ENCODE results near the gene RPL19.

RPL19 gene

DNA sequence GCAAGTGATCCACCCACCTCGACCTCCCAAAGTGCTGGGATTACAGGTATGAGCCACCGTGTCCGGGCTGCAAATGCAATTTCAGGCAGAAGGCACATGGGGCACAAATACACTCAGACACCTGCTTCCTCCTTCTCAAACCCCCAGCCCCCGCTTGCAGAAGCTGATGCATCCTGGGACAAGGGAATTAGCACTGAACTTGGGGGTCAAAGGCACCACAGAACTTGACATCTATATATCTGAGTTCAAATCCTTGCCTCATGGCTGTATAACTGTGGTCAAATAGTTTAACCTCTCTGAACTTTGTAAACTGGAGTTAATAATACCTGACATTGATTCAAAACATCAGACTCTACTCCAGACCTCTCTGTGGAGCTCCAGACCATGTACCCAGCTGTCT is 30.0 kb upstream of the RPL19 start:
- no peak for DNase-seq
- intact Hi-C loops (cut with DNase I): no loop called here

DNA sequence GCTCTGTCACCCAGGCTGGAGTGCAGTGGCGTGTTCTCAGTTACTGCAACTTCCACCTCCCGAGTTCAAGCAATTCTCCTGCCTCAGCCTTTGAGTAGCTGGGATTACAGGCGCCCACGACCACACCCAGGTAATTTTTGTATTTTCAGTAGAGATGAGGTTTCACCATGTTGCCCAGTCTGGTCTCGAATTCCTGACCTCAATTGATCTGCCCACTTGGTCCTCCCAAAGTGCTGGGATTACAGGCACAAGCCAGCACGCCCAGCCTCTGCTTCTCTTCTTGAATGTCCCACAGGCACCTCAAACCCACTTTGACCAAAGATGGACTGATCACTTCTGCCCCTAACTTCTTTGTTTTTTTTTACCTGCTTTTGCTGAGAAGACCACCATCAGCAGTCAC is 29.5 kb upstream of the RPL19 start:
- intact Hi-C loops (cut with DNase I): no loop called here
- DNase-seq: no peak

DNA sequence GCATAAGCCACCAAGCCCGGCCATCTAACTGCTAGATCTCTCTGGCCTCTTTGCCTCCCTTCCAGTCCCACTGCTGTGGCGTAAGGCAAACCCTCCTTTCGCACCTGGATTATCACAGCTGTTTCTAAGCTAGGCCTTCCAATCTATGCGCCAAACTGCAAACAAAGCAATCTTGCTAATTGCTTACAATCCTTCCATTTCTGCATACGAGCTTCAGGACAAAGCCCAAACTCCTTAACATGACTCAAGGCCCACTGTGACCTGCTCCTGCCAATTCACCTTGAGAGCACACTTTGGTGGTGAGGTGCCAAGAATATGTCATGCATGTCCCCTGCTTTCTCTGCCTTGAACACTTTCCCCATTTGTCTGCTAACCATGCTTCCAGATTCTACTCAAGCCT is 28.1 kb upstream of the RPL19 start:
- no peak for DNase-seq
- intact Hi-C loops (cut with DNase I): no loop called here

DNA sequence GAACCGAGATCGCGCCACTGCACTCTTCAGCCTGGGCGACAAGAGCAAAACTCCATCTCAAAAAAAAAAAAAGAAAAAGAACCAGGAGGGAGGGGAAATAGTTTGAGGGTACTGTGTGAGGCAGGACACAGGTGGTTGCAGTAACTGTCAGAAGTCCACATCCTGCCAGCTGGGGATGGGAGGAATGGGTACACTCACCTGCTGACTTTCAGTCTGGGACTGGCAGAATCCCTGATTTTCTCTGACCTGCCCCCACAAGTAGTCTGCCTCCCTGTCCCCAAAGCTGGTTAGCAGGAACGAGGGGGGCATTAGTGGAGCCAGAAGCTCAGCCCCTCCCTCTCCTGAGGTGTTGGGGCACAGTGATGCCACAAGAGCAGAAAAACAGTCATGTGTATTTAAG is 27.0 kb upstream of the RPL19 start:
- intact Hi-C loops (cut with DNase I): no loop called here
- no peak for DNase-seq

DNA sequence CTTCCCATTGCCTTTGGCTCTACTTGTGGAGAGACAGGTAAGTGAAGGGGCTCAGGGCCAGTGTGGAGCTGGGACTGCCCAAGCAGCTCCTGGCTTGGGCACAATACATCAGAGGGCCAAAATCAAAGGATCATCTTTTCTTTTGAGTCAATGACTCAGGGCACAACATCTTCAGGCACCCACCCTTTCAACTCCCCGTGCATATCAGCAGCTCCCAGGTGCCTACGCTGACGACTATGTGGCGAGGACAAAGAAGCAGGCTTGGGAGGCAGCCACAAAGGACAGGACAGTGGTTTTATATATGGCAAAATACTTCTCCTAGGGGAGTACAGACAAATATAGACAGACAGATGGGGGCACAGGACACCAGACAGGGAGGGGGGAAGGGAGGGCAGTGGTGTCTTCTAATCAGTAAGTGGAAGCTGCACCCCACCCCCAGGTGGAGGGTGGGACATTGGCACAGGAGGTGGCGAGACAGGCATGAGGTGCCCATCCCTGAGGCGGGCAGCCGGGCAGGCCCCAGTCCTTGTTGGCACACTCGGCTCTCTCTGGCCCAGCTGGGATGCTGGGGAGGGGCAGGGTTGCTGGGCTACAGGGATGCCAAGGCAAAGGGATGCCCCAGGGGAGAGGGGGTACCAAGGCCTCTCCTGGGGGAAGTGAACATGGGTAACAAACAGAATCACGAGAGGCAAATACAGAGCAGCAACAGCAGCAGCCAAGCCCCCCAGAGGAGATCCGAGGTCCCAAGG is 26.4 kb upstream of the RPL19 start:
- intact Hi-C loops (cut with DNase I): no loop called here
- DNase-seq: peak in 4 of 42 donors; percentile 21 to 40 (median 33)

DNA sequence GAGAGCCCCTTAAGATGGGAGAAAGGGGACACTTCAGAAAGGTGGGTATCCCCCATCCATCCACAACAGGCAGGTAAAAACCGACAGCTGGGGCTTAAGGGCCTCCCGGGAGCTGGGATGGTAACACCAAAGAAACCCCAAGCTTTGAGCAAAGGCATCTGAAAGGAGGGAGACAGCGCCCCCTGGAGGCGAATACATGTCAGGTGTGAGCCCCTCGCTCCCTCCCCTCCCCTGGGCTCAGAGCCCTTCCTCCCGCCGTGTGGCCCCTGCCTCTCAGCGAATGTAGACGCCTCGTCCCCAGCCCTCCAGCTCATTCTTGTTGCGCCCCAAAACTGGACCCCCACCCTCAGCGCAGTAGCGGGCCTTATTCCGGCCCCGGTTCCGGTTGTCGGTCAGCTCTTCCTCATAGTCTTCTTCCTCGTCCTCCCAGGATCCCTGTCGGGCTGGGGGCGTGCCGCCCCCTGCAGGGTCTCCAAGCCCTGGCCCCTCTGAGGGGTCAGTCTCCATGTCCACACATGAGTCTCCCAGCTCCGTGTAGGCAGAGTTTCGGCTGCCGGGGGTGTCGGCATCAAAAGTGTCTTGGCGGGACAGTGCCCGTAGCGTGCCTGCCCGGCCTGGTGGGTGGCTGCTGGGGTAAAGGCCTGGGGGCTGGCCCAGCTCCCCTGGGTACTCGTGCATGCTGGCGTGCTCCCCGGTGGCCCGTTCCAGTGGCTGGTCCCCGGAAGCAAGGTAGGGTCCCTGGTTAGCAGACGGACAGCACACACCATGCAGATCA is 25.0 kb upstream of the RPL19 start:
- intact Hi-C loops (cut with DNase I): no loop called here
- DNase-seq: peak in 41 of 42 donors; percentile 58 to 91 (median 79)

DNA sequence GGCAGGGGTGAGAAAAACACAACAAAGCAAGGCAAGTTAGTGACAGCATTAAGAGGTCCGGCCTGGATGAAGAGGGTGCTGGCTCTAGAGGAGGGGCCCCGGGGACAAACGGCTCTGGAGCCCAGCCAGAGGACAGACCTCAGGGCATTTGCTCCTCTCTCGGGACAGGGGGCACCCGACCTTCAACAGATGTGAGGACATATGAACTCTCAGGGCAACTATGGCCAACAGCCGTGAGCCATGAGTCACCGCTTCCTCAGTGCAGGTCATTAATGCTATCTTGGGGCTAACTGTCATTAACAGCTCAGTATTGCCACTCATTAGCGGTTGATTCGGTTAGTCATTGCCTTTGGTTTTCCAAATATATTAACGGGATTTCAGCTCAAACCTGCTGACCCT is 24.4 kb upstream of the RPL19 start:
- intact Hi-C loops (cut with DNase I): no loop called here
- DNase-seq: no peak

DNA sequence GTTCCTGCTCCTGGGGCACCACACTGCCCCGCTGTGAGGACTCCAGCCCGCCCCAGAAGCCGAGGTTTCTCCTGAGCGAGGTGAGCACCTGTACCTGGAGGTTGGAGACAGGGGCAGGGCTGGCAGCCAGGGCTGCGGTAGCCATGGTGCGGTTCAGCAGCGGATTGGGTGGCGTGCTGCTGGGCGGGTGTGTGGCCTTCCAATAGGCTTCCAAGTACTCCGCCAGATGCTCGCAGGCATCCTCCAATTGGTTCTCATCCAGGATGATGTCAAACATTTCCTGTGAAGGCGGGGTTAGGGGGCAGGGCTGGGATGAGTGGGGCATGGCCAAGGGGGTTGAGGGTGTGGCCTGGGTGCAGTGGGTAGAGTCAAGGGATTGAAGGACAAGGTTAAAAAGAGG is 22.8 kb upstream of the RPL19 start:
- DNase-seq: no peak
- intact Hi-C loops (cut with DNase I): no loop called here

DNA sequence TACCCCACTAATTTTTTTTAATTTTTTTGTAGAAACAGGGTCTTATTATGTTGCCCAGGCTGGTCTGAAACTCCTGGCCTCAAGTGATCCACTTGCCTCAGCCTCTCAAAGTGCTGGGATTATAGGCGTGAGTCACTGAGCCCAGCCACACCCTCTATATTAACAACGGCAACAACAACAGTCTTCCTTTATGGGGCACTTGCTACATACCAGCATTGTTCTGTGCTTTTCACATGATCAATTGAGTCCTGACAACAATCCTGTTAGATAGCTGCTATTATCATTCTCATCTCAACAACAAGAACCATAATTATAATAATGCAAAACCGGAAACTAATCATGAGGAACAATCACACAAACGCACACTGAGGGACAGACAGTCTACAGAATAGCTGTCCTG is 21.5 kb upstream of the RPL19 start:
- DNase-seq: no peak
- intact Hi-C loops (cut with DNase I): no loop called here

DNA sequence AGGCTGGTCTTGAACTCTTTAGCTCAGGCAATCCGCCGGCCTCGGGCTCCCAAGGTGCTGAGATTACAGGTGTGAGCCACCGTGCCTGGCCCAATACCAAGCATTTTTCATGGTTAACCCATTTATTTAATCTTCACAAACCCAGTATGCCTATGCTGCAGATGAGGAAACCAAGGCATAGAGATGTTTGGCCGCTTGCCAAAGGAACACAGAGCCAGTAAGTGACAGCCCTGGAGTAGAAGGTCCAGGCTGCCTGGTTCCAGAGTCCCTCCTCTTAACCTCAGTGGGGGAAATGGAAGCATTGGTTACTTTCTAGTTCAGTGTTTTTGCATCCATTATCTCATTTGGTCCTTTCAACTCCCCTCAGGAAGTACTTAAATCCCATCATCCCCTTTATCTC is 18.8 kb upstream of the RPL19 start:
- intact Hi-C loops (cut with DNase I): no loop called here
- no peak for DNase-seq

DNA sequence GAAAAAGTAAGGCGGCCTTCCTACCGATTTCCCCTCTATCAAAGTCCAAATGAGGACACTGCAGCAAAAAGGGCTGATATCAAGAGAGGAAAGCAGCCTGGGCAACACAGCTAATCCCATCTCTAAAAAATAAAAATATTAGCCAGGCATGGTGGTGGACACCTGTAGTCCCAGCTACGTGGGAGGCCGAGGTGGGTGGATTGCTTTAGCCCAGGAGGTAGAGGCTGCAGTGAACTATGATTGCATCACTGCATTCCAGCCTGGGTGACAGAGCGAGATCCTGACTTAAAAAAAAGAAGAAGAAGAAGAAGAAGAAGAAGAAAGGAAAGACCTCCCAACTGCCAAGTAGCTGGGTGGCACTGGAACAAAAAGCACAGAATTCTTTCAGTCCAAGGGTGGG is 17.0 kb upstream of the RPL19 start:
- intact Hi-C loops (cut with DNase I): no loop called here
- DNase-seq: no peak

DNA sequence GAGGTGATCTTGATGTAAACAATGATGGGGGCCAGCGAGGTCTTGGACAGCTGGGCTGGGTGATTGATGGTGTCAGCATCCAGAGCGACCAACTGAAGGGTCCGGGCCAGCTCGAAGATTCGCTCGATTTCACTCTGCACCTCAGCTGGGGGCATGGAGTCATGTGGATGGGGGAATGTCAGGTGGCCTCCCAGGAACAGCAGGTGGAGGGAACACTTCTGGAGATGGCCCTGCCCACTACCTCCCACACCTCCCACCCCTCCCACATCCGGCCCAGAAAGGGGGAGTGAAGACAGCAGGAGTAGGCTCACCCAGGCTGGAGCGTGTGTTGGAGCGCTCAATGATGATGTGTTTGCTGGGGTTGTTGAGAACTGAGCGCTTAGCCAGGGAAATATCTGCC is 16.4 kb upstream of the RPL19 start:
- no peak for DNase-seq
- intact Hi-C loops (cut with DNase I): no loop called here

DNA sequence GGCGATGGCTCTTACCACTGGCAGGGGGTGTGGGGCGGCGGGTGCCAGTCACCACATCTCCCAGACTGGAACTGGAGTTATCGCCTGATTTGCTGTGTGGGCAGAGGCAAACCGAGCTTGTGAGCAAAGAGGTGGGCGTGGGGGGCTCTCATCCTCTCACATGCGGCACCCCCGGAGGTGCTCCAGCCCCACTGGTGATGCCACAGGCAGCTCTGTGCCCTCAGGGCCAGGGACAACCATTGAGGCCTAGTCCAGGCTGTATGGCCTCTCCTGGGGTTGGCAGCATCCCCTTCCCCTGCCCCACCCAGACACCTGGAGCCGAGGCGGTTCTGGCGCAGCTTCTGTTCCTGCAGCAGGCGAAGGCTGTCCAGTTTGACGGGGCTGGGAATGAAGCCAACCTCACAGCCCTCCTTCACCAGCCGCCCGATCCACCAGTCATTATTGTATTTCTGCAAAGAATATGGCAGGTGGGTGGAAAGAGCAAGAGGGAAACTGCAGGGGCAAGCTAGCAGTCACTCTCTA is 13.5 kb upstream of the RPL19 start:
- intact Hi-C loops (cut with DNase I): no loop called here
- peak in 6 of 42 donors; percentile 13 to 63 (median 41) for DNase-seq

DNA sequence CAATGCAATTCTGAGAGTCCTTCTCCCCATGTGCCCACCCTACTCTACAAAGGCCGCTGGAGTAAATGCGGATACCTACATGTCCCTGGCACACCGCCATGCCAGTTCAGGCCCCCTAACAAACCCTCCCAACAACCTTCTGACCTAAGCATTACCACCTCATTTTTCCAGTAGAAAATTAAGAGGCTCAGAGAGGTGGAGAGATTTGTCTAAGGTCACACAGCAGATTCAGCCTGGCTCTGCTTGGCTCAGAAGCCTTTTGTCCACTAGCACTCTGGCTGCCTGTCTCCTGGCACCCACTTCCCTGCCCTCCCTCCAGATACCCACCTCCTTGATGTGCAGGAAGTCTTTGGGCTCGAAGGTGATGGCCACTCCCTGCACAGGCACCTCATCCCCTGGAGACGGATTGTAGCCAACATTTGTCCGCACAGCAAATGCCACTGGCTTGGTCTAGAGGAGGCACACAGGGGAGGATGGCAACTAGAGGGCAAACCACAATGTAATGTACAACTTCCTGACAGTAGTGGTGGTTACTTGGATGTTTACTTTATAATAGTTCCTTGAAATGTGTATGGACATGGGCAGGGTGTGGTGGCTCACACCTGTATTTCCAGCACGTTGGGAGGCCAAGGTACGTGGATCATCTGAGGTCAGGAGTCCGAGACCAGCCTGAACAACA is 12.8 kb upstream of the RPL19 start:
- intact Hi-C loops (cut with DNase I): no loop called here
- DNase-seq: no peak

DNA sequence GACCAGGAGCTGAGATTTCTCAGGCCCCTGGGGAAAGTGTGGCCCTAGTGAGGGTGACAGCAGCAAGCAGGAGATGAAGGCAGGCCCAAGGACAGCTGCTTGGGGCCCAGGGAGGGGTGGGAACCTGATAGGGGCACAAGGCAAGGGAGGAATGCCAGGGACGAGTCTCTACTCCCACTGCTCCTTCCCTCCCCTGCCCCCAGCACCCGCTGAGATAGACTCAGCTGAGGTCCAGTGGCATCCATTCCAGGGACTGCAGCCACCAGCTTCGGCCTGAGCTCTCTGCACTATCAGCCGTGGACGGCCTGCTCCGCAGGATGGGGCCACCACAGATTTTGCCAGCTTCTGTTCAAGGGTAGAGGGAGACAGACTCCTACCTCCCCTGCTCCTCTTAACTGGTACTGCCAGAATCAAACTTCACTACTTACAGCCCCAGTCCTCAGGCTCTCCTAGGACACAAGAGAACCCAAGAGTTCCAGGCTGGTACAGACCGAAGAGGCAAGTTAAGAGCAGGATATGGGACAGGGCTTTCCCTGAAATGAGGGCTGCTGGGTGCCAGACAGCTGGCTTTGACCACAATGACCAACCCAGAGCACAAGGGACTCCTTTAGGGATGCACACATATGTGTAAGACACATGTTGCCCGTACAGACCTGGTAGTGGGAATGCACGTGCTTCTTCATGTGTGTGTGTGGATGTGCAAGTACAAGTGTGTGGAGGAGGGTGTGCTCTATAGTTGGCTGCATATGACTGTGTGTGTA is 8.2 kb upstream of the RPL19 start:
- intact Hi-C loops (cut with DNase I): no loop called here
- no peak for DNase-seq

DNA sequence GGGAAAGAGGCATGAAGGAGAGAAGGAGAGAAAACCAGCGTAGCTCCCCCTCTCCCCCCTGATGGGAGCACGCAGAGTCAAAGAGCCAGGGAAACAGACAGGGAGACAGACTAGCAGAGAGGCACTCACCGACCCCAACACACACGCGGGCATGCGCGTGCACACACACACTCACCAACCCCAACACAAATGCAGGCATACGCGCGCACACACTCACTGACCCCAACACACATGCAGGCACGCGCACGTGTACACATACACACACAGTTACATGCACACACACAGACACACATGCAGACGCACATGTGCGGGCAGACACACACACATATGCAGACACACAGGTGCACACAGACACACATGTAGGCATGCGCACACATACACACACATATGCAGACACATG is 7.2 kb upstream of the RPL19 start:
- no peak for DNase-seq
- intact Hi-C loops (cut with DNase I): no loop called here

DNA sequence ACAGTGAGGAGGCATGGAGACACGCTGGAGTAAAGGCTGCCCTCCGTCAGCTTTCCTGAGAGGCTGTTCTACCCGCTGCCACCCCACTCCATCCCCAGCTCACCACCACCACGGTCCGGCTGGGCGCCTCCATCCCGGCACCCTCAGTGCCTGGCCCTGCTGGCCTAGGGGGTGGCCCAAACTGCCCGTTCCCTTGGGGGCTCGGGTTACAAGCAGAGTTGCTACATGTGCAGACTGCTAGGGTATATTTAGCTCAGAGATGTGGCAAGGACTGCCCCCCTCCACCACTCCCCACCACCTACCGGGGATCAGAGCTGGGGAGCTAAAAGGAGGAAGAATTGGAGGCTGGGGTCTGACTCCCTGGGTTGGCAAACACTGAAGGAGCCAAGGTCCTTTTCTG is 6.7 kb upstream of the RPL19 start:
- intact Hi-C loops (cut with DNase I): no loop called here
- no peak for DNase-seq

DNA sequence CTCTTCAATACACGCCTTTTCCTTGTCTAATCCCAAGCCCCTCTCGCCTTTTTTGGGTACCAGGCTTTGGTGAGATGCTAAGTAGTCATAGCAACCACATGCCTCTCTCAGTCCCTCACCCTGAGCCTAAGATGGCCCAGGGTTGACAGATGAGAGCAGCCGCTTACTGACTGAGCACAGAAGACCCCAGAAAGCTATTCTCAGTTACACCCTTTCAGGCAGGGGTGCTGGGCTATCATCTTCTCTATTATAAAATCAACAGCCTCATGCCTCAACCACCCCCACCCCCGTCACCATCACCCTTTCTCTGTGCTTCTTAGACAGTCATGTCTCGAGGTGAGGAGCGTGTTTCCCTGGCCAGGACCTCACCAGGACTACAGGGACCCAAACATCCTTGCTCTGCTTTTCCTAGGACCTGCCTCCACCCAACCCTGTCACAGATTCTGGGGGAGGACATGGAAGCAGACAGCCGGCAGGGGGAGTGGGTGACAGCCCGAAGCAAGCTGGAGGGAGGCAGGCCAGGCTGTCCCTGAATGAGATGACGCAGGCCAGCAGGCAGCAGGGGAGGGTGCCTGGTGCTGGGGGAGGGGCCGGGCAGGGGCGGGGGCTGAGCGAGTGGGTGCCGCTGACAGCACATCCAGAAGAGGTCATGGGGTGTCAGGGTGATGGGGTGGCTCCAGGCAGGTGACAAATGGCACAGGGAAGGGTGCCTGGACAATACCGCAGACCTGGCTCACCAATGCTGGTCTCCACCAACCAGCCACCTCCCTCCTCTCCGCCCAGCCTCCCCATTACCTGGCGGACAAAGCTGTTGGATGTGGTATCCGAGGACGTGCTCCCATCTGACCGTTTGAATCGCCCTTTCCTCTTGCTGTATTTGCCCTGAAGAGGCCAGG is 5.7 kb upstream of the RPL19 start:
- peak; percentile 55 to 94 (median 80) for DNase-seq
- intact Hi-C loops (cut with DNase I): no loop called here
